Measurements from ENCODE around the gene DCAF11.
"Not testable (repeated sequence)": the region's sequence is repeated elsewhere in the genome, so short reads cannot be mapped to it uniquely, and the experiment has no call there.

- not testable (repeated sequence) for TF ChIP-seq CTCF, POLR2A, EP300, POLR2AphosphoS5 (IDR thresholded peaks at IDR 0.05)
These were observed 8.9 kb upstream of the DCAF11 start for GRCh38 chr14:24105609-24106239.
